Ascending aorta (tissue), 2 donors: ENCODE measurements around the gene ANKFN1. TPM values are rescaled to one million over a fixed set of nuclear protein-coding genes. Genes with fewer than 3 reads are reported as not detected.
"Not testable (repeated sequence)": the region's sequence is repeated elsewhere in the genome, so short reads cannot be mapped to it uniquely, and the experiment has no call there.

Source experiments
- DNase-seq, 2 donors: peaks; one replicate each; pipeline ENCODE4 v3.0.0-alpha.2; 2019; ENCODE audit warnings: low spot score in 2 of 2
- H3K27ac ChIP-seq, 2 donors: fragments of 200-600 bp; sonication (generic); one replicate each; pipeline ENCODE4 v1.5.1; 2016 to 2017; ENCODE audit warnings: mild to moderate bottlenecking in 1 of 2
- H3K27me3 ChIP-seq: fragments of 200-600 bp; sonication (generic); one replicate; pipeline ENCODE4 v1.5.1; 2017
- H3K36me3 ChIP-seq, 2 donors: fragments of 200-600 bp; sonication (generic); one replicate each; pipeline ENCODE4 v1.5.1; 2016
- H3K4me1 ChIP-seq, 2 donors: fragments of 200-600 bp; sonication (generic); one replicate each; pipeline ENCODE4 v1.5.1; 2016 to 2017; ENCODE audit warnings: mild to moderate bottlenecking in 1 of 2
- H3K4me3 ChIP-seq, 2 donors: fragments of 200-600 bp; sonication (generic); one replicate each; pipeline ENCODE4 v1.5.1; 2016 to 2017; ENCODE audit warnings: mild to moderate bottlenecking in 1 of 2
- H3K9me3 ChIP-seq, 2 donors: fragments of 200-600 bp; sonication (generic); one replicate each; pipeline ENCODE4 v1.5.1; 2016
- intact Hi-C: fragments of 100-400 bp; cut with DNase I; formaldehyde crosslinking; loops from one replicate; pipeline ENCODE4 v1.15.1; 2023
- total RNA-seq: library from RNA; depleted of rRNA; stranded (reverse); fragments of >200 nt; gene quantifications from one replicate; pipeline ENCODE4 v1.1.0, GENCODE V29; 2016
- TF ChIP-seq, protein P1 (sequence below), 3 experiments: fragments of 200-600 bp in 2 of 3; fragments of 450-650 bp in 1 of 3; sonication (generic) in 2 of 3; IDR thresholded peaks; one replicate each; pipeline ENCODE4 v1.5.1; 2016 to 2019; ENCODE audit warnings: antibody characterized with exemption in 3 of 3, mild to moderate bottlenecking in 1 of 3, moderate library complexity in 1 of 3

Gene ANKFN1
- total RNA-seq, 1 donor from 2014 or later, result not detected

DNA sequence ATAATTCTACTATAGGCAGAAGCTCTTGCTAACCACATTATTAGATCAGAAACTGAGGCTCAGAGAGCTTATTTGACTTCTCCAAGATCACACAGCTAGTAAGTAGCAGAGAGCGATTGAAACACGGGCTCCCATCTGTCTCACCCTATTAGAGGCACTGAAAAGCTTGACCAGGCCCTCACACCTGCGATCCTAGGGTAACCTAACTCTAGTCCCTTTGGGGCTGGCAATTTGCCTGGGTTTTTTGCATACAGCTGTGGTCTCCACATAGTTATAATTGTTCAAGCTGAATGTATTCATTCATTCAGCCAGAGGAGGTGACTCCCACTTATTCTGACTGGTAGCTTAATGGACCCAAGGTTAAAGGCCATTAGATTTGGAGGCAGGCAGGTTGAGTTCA is 121.2 kb downstream of the ANKFN1 start:
- Histone ChIP-seq H3K4me3 (no peak overlapping the region), H3K27me3 (no peaks in the 10 kb centered on the region), H3K36me3 (no peaks in the 10 kb centered on the region), H3K4me1 (no peaks in the 10 kb centered on the region), H3K9me3 (no peaks in the 10 kb centered on the region), H3K27ac (no peak overlapping the region)
- TF ChIP-seq, protein P1, sequence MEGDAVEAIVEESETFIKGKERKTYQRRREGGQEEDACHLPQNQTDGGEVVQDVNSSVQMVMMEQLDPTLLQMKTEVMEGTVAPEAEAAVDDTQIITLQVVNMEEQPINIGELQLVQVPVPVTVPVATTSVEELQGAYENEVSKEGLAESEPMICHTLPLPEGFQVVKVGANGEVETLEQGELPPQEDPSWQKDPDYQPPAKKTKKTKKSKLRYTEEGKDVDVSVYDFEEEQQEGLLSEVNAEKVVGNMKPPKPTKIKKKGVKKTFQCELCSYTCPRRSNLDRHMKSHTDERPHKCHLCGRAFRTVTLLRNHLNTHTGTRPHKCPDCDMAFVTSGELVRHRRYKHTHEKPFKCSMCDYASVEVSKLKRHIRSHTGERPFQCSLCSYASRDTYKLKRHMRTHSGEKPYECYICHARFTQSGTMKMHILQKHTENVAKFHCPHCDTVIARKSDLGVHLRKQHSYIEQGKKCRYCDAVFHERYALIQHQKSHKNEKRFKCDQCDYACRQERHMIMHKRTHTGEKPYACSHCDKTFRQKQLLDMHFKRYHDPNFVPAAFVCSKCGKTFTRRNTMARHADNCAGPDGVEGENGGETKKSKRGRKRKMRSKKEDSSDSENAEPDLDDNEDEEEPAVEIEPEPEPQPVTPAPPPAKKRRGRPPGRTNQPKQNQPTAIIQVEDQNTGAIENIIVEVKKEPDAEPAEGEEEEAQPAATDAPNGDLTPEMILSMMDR (IDR thresholded peaks at IDR 0.05), result no peak
- intact Hi-C loops, result no loop called here
- no peak for DNase-seq

DNA sequence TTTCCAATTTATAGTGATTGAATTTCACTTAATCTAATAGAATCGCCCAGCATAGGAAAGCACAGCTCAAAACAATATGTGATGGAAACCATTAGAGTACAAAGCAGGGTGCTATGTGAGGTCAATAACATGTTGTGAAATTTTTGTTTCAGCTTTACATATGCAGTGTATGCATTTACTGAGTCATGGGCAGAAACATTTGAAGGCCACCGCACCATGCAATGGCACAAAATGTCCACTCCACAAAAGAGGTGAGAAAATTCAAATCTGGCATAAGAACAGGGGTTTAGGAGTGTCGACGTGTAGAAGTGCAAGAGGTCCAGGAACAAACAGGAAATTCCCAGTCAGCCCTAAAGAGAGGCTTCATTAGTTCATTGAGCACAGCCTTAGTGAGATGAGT is 131.2 kb downstream of the ANKFN1 start:
- H3K4me1 ChIP-seq, result no peaks in the 10 kb centered on the region
- no peaks in the 10 kb centered on the region for H3K36me3 ChIP-seq
- DNase-seq, result no peak
- intact Hi-C loops, result no loop called here
- H3K4me3 ChIP-seq, result no peak overlapping the region
- no peak overlapping the region for H3K27ac ChIP-seq
- TF ChIP-seq, protein P1 (IDR thresholded peaks at IDR 0.05), result no peak
- no peaks in the 10 kb centered on the region for H3K9me3 ChIP-seq
- no peaks in the 10 kb centered on the region for H3K27me3 ChIP-seq

- H3K27me3 ChIP-seq, H3K27ac ChIP-seq, H3K4me3 ChIP-seq, H3K9me3 ChIP-seq, intact Hi-C loops, H3K36me3 ChIP-seq, DNase-seq, H3K4me1 ChIP-seq: not testable (repeated sequence)
Measured at GRCh38 chr17:56288786-56289185, 135.5 kb downstream of the ANKFN1 start.

- Histone ChIP-seq H3K4me1 (peaks cover 0 to 2% of the 10 kb centered on the region in 2 donors), H3K4me3 (no peak overlapping the region), H3K9me3 (no peaks in the 10 kb centered on the region), H3K27me3 (no peaks in the 10 kb centered on the region), H3K36me3 (no peaks in the 10 kb centered on the region), H3K27ac (no peak overlapping the region)
- intact Hi-C loops, result no loop called here
- TF ChIP-seq, protein P1 (IDR thresholded peaks at IDR 0.05), result no peak
- no peak for DNase-seq
Measured at GRCh38 chr17:56289321-56289720, 136.0 kb downstream of the ANKFN1 start.

- no peak for DNase-seq
- intact Hi-C loops, result no loop called here
- no peaks in the 10 kb centered on the region for H3K9me3 ChIP-seq
Measured at GRCh38 chr17:56290101-56290801, 137.0 kb downstream of the ANKFN1 start.

GRCh38 chr17:56290802-56291118 is 137.5 kb downstream of the ANKFN1 start:
- H3K4me3 ChIP-seq, result no peak overlapping the region
- TF ChIP-seq, protein P1 (IDR thresholded peaks at IDR 0.05), result no peak
- intact Hi-C loops, result no loop called here
- no peaks in the 10 kb centered on the region for H3K27me3 ChIP-seq
- peaks cover 0 to 2% of the 10 kb centered on the region in 2 donors for H3K4me1 ChIP-seq
- no peaks in the 10 kb centered on the region for H3K9me3 ChIP-seq
- H3K27ac ChIP-seq, result no peak overlapping the region
- DNase-seq, result no peak
- no peaks in the 10 kb centered on the region for H3K36me3 ChIP-seq

More at GRCh38 chr17:56290101-56290801, 137.0 kb downstream of the ANKFN1 start:
- peaks cover 0 to 2% of the 10 kb centered on the region in 2 donors for H3K4me1 ChIP-seq
- no peaks in the 10 kb centered on the region for H3K36me3 ChIP-seq
- no peaks in the 10 kb centered on the region for H3K27me3 ChIP-seq
- TF ChIP-seq, protein P1 (IDR thresholded peaks at IDR 0.05), result no peak
- H3K27ac ChIP-seq, result no peak overlapping the region
- H3K4me3 ChIP-seq, result no peak overlapping the region
